CMK (cell line): ENCODE measurements around the gene ZNF407.

ENCODE experiments used
- DNase-seq: peaks from one replicate; pipeline ENCODE4 v3.0.0-alpha.2; 2010; ENCODE audit warnings: low read depth

The ZNF407 gene

GRCh38 chr18:74791501-74792194 lies 194.0 kb downstream of the ZNF407 start:
- no peak for DNase-seq

- DNase-seq = no peak
These were observed 196.1 kb downstream of the ZNF407 start for GRCh38 chr18:74793746-74794145.

- no peak for DNase-seq
These were observed 198.1 kb downstream of the ZNF407 start for GRCh38 chr18:74795751-74796150.

- no peak for DNase-seq
These were observed 198.5 kb downstream of the ZNF407 start for GRCh38 chr18:74796211-74796610.

- DNase-seq = no peak
These were observed 199.3 kb downstream of the ZNF407 start for GRCh38 chr18:74796841-74797576.

GRCh38 chr18:74797577-74798151 lies 200.0 kb downstream of the ZNF407 start:
- DNase-seq = no peak

GRCh38 chr18:74799542-74799941 lies 201.9 kb downstream of the ZNF407 start:
- no peak for DNase-seq

- DNase-seq = no peak
These were observed 202.4 kb downstream of the ZNF407 start for GRCh38 chr18:74800098-74800497.

- no peak for DNase-seq
These were observed 205.4 kb downstream of the ZNF407 start for GRCh38 chr18:74803117-74803516.

- DNase-seq = no peak
These were observed 206.1 kb downstream of the ZNF407 start for GRCh38 chr18:74803769-74804168.

GRCh38 chr18:74804677-74805076 lies 207.0 kb downstream of the ZNF407 start:
- no peak for DNase-seq

GRCh38 chr18:74806073-74806472 lies 208.4 kb downstream of the ZNF407 start:
- DNase-seq = no peak

GRCh38 chr18:74806700-74807416 lies 209.2 kb downstream of the ZNF407 start:
- DNase-seq = no peak

GRCh38 chr18:74817576-74817975 lies 219.9 kb downstream of the ZNF407 start:
- DNase-seq = no peak

- no peak for DNase-seq
These were observed 221.0 kb downstream of the ZNF407 start for GRCh38 chr18:74818516-74819175.

- DNase-seq = no peak
These were observed 221.9 kb downstream of the ZNF407 start for GRCh38 chr18:74819433-74820059.

- no peak for DNase-seq
These were observed 222.6 kb downstream of the ZNF407 start for GRCh38 chr18:74820160-74820780.

- no peak for DNase-seq
These were observed 227.8 kb downstream of the ZNF407 start for GRCh38 chr18:74825460-74825859.

GRCh38 chr18:74826572-74826971 lies 228.9 kb downstream of the ZNF407 start:
- DNase-seq = no peak

GRCh38 chr18:74828200-74828599 lies 230.5 kb downstream of the ZNF407 start:
- no peak for DNase-seq

- no peak for DNase-seq
These were observed 234.0 kb downstream of the ZNF407 start for GRCh38 chr18:74831571-74832250.
